ENCODE data around the gene DNMT3A. TPM values are rescaled to one million over a fixed set of nuclear protein-coding genes. Genes with fewer than 3 reads are reported as not detected.

DNMT3A gene
- total RNA-seq, 1 donor from 2014 or later = 12.9 TPM

- H3K4me3 ChIP-seq (ENCODE audit: low read depth, low read length) = no peak overlapping the region
- no peak for DNase-seq (ENCODE audit: low read depth)
- FAIRE-seq = no peak
- no peaks in the 10 kb centered on the region for H3K27me3 ChIP-seq (ENCODE audit: control insufficient read depth, insufficient read depth, low read length)
- TF ChIP-seq CTCF (IDR thresholded peaks at IDR 0.05; ENCODE audit: insufficient read depth, low read length, severe bottlenecking) = no peak
- H3K36me3 ChIP-seq (ENCODE audit: control insufficient read depth, insufficient read depth, low read length) = no peaks in the 10 kb centered on the region
Measured at GRCh38 chr2:25354116-25354515, 12.4 kb upstream of the DNMT3A start.

GRCh38 chr2:25349397-25349796, 7.7 kb upstream of the DNMT3A start:
- DNase-seq (ENCODE audit: low read depth) (peak; percentile 69), FAIRE-seq (no peak)
- Histone ChIP-seq H3K36me3 (ENCODE audit: control insufficient read depth, insufficient read depth, low read length) (no peaks in the 10 kb centered on the region), H3K27me3 (ENCODE audit: control insufficient read depth, insufficient read depth, low read length) (no peaks in the 10 kb centered on the region), H3K4me3 (ENCODE audit: low read depth, low read length) (no peak overlapping the region)
- no peak for TF ChIP-seq CTCF (IDR thresholded peaks at IDR 0.05; ENCODE audit: insufficient read depth, low read length, severe bottlenecking)

- FAIRE-seq = no peak
- no peak for TF ChIP-seq CTCF (IDR thresholded peaks at IDR 0.05; ENCODE audit: insufficient read depth, low read length, severe bottlenecking)
Measured at GRCh38 chr2:25347846-25348245, 6.1 kb upstream of the DNMT3A start.

GRCh38 chr2:25347205-25347815, 5.6 kb upstream of the DNMT3A start:
- Histone ChIP-seq H3K4me3 (ENCODE audit: low read depth, low read length) (no peak overlapping the region), H3K36me3 (ENCODE audit: control insufficient read depth, insufficient read depth, low read length) (no peaks in the 10 kb centered on the region), H3K27me3 (ENCODE audit: control insufficient read depth, insufficient read depth, low read length) (no peaks in the 10 kb centered on the region)
- TF ChIP-seq CTCF (IDR thresholded peaks at IDR 0.05; ENCODE audit: insufficient read depth, low read length, severe bottlenecking) = no peak
- FAIRE-seq = no peak
- peak; percentile 71 for DNase-seq (ENCODE audit: low read depth)

More at GRCh38 chr2:25347846-25348245, 6.1 kb upstream of the DNMT3A start:
- Histone ChIP-seq H3K36me3 (ENCODE audit: control insufficient read depth, insufficient read depth, low read length) (no peaks in the 10 kb centered on the region), H3K4me3 (ENCODE audit: low read depth, low read length) (no peak overlapping the region), H3K27me3 (ENCODE audit: control insufficient read depth, insufficient read depth, low read length) (no peaks in the 10 kb centered on the region)
- DNase-seq (ENCODE audit: low read depth) = no peak

- DNase-seq (ENCODE audit: low read depth) (no peak), FAIRE-seq (no peak)
- H3K36me3 ChIP-seq (ENCODE audit: control insufficient read depth, insufficient read depth, low read length) = no peaks in the 10 kb centered on the region
- TF ChIP-seq CTCF (IDR thresholded peaks at IDR 0.05; ENCODE audit: insufficient read depth, low read length, severe bottlenecking) = no peak
- no peaks in the 10 kb centered on the region for H3K27me3 ChIP-seq (ENCODE audit: control insufficient read depth, insufficient read depth, low read length)
- no peak overlapping the region for H3K4me3 ChIP-seq (ENCODE audit: low read depth, low read length)
Measured at GRCh38 chr2:25343187-25343825, 1.6 kb upstream of the DNMT3A start.

All from bronchial epithelial cell (primary cell).